Liver (tissue), 3 donors: ENCODE measurements around the gene CLDN20.

Source experiments
- CTCF ChIP-seq: fragments of 150-350 bp; IDR thresholded peaks from 2 replicates; pipeline ENCODE4 v1.5.1; 2017; ENCODE audit warnings: improper control_type of control experiment, low read depth, low read length; ENCODE audit not compliant: missing input control
- EGR1 ChIP-seq, 2 donors: IDR thresholded peaks; 2 replicates each; pipeline ENCODE4 v1.6.1; 2016 to 2018; ENCODE audit warnings: antibody characterized with exemption in 2 of 2, low read depth in 2 of 2
- MAX ChIP-seq: IDR thresholded peaks from 2 replicates; pipeline ENCODE4 v1.6.1; 2016; ENCODE audit warnings: antibody characterized with exemption
- REST ChIP-seq: IDR thresholded peaks from 2 replicates; pipeline ENCODE4 v1.6.1; 2016; ENCODE audit warnings: antibody characterized with exemption, mild to moderate bottlenecking
- YY1 ChIP-seq: IDR thresholded peaks from 2 replicates; pipeline ENCODE4 v1.6.1; 2016; ENCODE audit warnings: antibody characterized with exemption, mild to moderate bottlenecking
- donor health status: healthy.
- donor health status: healthy.

GRCh38 chr6:155222506-155222905 is 41.3 kb upstream of the CLDN20 start:
- TF ChIP-seq MAX (no peak), CTCF (no peak), REST (no peak), EGR1 (IDR thresholded peaks at IDR 0.05; ENCODE audit: low read depth in 2 of 2) (no peak), YY1 (no peak)
